Ovary (tissue), 3 donors: ENCODE results near the gene SMYD5.

Source experiments
- POLR2A ChIP-seq: fragments of 450-650 bp; IDR thresholded peaks from one replicate; pipeline ENCODE4 v1.6.1; 2017; ENCODE audit warnings: antibody characterized with exemption, mild to moderate bottlenecking, moderate library complexity
- TF ChIP-seq, protein P1 (sequence below), 3 donors: fragments of 450-650 bp in 2 of 3; fragments of 200-600 bp in 1 of 3; IDR thresholded peaks; one replicate each; pipeline versions ENCODE4 v1.5.1 to v1.8.0; 2016 to 2022; ENCODE audit warnings: antibody characterized with exemption in 3 of 3, mild to moderate bottlenecking in 1 of 3
- donor health status: DM: no; HTN: no; CAD: no.

DNA sequence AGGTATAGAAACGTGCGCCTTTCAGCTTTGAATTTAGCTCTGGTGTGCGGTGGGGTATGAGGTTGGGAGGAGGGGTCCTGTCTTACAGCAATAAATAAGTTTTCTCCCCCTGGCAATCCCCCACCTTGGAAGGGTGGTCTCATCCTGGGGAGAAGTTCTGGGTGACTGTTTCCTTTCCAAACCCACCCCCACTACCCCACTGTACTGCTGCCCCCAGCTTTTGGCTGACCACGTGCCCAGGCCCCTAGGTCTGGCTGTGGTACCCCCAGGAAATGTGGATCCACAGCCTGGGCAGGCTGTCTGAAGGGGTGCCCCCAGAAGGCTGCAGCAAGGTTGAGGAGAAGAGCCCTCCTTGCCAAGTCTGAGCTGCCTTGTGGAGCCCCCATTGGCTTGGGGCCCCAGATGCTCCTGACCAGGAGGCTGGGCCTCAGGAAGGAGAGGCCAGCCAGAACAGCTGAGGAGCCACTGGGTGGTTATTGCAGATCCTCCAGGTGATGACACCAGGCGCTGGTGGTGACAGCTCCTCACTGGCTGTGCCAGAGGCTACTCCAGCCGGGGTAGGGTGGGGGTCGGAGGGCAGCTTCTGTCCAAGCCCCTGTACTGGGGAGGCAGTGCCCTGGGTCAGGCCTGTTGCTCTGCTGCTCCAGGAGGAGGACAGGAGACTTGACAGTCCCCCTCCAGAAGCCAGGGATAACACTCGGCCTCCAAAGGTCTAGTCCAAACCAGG lies 44.3 kb downstream of the SMYD5 start:
- TF ChIP-seq, protein P1, sequence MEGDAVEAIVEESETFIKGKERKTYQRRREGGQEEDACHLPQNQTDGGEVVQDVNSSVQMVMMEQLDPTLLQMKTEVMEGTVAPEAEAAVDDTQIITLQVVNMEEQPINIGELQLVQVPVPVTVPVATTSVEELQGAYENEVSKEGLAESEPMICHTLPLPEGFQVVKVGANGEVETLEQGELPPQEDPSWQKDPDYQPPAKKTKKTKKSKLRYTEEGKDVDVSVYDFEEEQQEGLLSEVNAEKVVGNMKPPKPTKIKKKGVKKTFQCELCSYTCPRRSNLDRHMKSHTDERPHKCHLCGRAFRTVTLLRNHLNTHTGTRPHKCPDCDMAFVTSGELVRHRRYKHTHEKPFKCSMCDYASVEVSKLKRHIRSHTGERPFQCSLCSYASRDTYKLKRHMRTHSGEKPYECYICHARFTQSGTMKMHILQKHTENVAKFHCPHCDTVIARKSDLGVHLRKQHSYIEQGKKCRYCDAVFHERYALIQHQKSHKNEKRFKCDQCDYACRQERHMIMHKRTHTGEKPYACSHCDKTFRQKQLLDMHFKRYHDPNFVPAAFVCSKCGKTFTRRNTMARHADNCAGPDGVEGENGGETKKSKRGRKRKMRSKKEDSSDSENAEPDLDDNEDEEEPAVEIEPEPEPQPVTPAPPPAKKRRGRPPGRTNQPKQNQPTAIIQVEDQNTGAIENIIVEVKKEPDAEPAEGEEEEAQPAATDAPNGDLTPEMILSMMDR (IDR thresholded peaks at IDR 0.05), result no peak
- no peak for TF ChIP-seq POLR2A
